ENCODE results near the gene RPL18.
A peak's percentile ranks its signal among the peaks of the same experiment; 100 is the strongest.
"Not testable (repeated sequence)": the region's sequence is repeated elsewhere in the genome, so short reads cannot be mapped to it uniquely, and the experiment has no call there.

Gene RPL18

DNA sequence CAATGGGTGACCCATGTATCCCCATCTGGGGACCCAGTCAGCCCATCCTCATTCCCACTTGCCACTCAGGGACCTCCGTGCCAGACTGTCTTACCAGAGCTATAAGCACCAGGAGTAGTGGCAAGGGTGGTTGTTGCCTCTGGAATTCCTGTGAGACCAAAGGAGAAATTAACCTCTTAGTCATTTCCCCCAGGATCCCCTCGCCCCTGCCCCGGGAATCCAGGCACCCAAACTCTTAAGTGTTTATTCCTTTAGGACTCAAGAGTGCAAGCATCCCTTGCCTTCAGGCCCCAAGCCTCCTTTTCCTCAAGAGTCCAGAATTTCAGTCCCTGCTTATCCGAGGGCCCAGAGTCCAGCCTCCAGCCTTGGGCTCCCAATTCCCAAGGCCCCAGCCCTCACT is 44.7 kb upstream of the RPL18 start:
- peaks cover 3% of the 10 kb centered on the region for H3K4me1 ChIP-seq (ENCODE audit: insufficient read depth, poor library complexity, severe bottlenecking)
- H3K4me3 ChIP-seq (ENCODE audit: severe bottlenecking), result no peak overlapping the region
- no peak overlapping the region for H3K27ac ChIP-seq (ENCODE audit: poor library complexity, severe bottlenecking)
- no peaks in the 10 kb centered on the region for H3K9me3 ChIP-seq (ENCODE audit: severe bottlenecking)
- no peak for TF ChIP-seq CTCF (IDR thresholded peaks at IDR 0.05; ENCODE audit: poor library complexity, severe bottlenecking)
- no peaks in the 10 kb centered on the region for H3K27me3 ChIP-seq (ENCODE audit: insufficient read depth, poor library complexity, severe bottlenecking)
- ATAC-seq (ENCODE audit: low read depth), result no peak
- no peaks in the 10 kb centered on the region for H3K36me3 ChIP-seq (ENCODE audit: low read depth)
- no peak for DNase-seq (ENCODE audit: low spot score)

- Histone ChIP-seq H3K4me1 (ENCODE audit: insufficient read depth, poor library complexity, severe bottlenecking) (peaks cover 10% of the 10 kb centered on the region), H3K27me3 (ENCODE audit: insufficient read depth, poor library complexity, severe bottlenecking) (no peaks in the 10 kb centered on the region), H3K9me3 (ENCODE audit: severe bottlenecking) (no peaks in the 10 kb centered on the region), H3K4me3 (ENCODE audit: severe bottlenecking) (no peak overlapping the region), H3K27ac (ENCODE audit: poor library complexity, severe bottlenecking) (no peak overlapping the region), H3K36me3 (ENCODE audit: low read depth) (no peaks in the 10 kb centered on the region)
- DNase-seq (ENCODE audit: low spot score) (no peak), ATAC-seq (ENCODE audit: low read depth) (no peak)
- TF ChIP-seq CTCF (IDR thresholded peaks at IDR 0.05; ENCODE audit: poor library complexity, severe bottlenecking), result no peak
Measured at GRCh38 chr19:48661711-48662090, 42.7 kb upstream of the RPL18 start.

DNA sequence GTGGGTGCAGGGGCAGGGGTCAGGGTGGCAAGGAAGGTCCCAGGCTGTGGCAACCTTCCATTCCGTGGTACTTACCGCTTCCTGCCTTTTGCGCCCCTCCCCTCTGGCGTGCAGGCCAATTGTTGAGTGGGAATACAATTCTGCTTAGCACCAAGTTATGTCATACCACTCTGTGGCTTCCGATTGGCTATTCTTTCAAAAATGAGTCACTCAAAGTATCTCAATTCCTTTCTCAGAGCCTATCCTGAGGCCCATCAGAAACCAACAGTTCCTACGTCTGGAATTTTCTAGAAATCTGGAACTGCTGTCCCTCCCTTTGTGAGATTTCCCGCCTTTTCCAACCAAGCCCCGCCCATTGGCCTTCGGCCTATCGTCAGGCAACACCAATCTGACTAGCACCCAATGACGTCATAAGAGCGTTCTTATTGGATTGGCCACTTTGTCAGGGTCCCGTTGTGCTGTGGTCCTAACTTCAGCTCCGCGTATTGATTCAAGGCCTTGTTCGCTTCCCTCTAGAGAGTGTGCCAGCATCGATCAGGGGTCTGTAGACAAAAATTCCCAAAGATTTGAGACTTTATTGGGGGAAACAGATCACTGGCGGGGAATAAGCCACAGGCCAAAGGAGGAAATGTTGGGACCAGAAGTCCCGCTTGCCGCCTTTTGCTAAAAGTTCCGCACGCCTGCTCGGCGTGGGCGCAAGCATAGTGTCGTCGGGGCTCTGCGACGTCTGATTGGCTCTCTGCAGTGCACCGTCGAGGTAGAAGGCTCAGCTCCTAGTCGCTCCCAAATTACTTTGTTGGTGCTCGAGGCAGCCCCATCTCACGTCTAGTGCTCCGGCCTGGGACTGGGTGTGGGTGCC is 42.1 kb upstream of the RPL18 start:
- Histone ChIP-seq H3K4me1 (ENCODE audit: insufficient read depth, poor library complexity, severe bottlenecking) (peaks cover 10% of the 10 kb centered on the region), H3K27me3 (ENCODE audit: insufficient read depth, poor library complexity, severe bottlenecking) (no peaks in the 10 kb centered on the region), H3K9me3 (ENCODE audit: severe bottlenecking) (no peaks in the 10 kb centered on the region), H3K27ac (ENCODE audit: poor library complexity, severe bottlenecking) (peak overlapping the region; percentile 46), H3K4me3 (ENCODE audit: severe bottlenecking) (no peak overlapping the region), H3K36me3 (ENCODE audit: low read depth) (no peaks in the 10 kb centered on the region)
- no peak for TF ChIP-seq CTCF (IDR thresholded peaks at IDR 0.05; ENCODE audit: poor library complexity, severe bottlenecking)
- peak; percentile 91 for DNase-seq (ENCODE audit: low spot score)
- ATAC-seq (ENCODE audit: low read depth), result peak; percentile 88

DNA sequence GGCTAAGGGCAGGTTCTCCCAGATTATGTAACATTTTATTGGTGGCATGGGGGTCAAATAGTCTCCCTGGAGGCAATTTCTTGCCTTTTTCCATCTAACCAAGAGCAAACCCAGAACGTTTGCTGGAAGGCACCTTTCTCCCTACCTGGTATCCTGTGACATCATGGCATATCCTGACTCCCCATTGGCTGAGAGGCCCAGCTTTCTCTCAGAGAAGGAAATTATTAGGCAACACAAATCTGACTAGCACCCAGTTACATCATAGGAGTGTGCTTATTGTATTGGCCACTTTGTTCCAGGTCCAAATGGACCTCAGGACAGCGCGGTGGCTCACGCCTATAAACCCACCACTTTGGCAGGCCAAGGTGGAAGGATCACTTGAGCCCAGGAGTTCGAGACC is 40.8 kb upstream of the RPL18 start:
- ATAC-seq (ENCODE audit: low read depth), result peak; percentile 28; the same call in 1 of the 3 replicates
- Histone ChIP-seq H3K4me3 (ENCODE audit: severe bottlenecking) (no peak overlapping the region), H3K9me3 (ENCODE audit: severe bottlenecking) (no peaks in the 10 kb centered on the region), H3K27me3 (ENCODE audit: insufficient read depth, poor library complexity, severe bottlenecking) (no peaks in the 10 kb centered on the region), H3K4me1 (ENCODE audit: insufficient read depth, poor library complexity, severe bottlenecking) (peaks cover 10% of the 10 kb centered on the region), H3K27ac (ENCODE audit: poor library complexity, severe bottlenecking) (no peak overlapping the region), H3K36me3 (ENCODE audit: low read depth) (no peaks in the 10 kb centered on the region)
- no peak for TF ChIP-seq CTCF (IDR thresholded peaks at IDR 0.05; ENCODE audit: poor library complexity, severe bottlenecking)
- no peak for DNase-seq (ENCODE audit: low spot score)

DNA sequence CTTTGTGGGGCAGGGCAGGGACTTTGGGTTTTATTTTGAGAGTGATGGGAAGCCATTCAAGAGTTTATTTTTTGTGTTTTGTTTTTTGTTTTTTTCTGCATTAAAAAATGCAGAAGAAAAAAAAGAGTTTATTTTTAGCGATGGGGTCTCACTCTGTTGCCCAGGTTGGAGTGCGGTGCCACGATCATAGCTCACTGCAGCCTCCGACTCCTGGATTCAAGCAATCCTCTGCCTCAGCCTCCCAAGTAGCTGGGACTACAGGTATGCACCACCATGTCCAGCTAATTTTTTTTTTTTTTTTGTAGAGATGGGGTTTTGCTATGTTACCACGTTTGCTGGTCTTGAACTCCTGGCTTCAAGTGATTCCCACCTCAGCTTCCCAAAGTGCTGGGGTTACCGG is 39.5 kb upstream of the RPL18 start:
- Histone ChIP-seq H3K9me3 (ENCODE audit: severe bottlenecking) (no peaks in the 10 kb centered on the region), H3K27me3 (ENCODE audit: insufficient read depth, poor library complexity, severe bottlenecking) (no peaks in the 10 kb centered on the region), H3K27ac (ENCODE audit: poor library complexity, severe bottlenecking) (no peak overlapping the region), H3K4me3 (ENCODE audit: severe bottlenecking) (no peak overlapping the region), H3K36me3 (ENCODE audit: low read depth) (no peaks in the 10 kb centered on the region), H3K4me1 (ENCODE audit: insufficient read depth, poor library complexity, severe bottlenecking) (peaks cover 10% of the 10 kb centered on the region)
- no peak for TF ChIP-seq CTCF (IDR thresholded peaks at IDR 0.05; ENCODE audit: poor library complexity, severe bottlenecking)
- DNase-seq (ENCODE audit: low spot score) (no peak), ATAC-seq (ENCODE audit: low read depth) (no peak)

GRCh38 chr19:48657828-48658227 is 38.9 kb upstream of the RPL18 start:
- H3K27ac ChIP-seq (ENCODE audit: poor library complexity, severe bottlenecking); H3K4me3 ChIP-seq (ENCODE audit: severe bottlenecking): not testable (repeated sequence)

More at GRCh38 chr19:48657828-48658227, 38.9 kb upstream of the RPL18 start:
- H3K9me3 ChIP-seq (ENCODE audit: severe bottlenecking); ATAC-seq (ENCODE audit: low read depth); DNase-seq (ENCODE audit: low spot score); H3K36me3 ChIP-seq (ENCODE audit: low read depth); H3K27me3 ChIP-seq (ENCODE audit: insufficient read depth, poor library complexity, severe bottlenecking): not testable (repeated sequence)
- H3K4me1 ChIP-seq (ENCODE audit: insufficient read depth, poor library complexity, severe bottlenecking), result peaks cover 10% of the 10 kb centered on the region
